RCC 7860 (cell line): ENCODE results near the gene PIH1D1.

Experiments used
- DNase-seq: peaks from one replicate; pipeline ENCODE4 v3.0.0-alpha.2; 2015; ENCODE audit warnings: low spot score
- FAIRE-seq: peaks from 2 replicates; lab custom pipeline; 2012; peaks lifted over from hg19 to GRCh38; lab: Jason Lieb, UNC

Gene PIH1D1

DNA sequence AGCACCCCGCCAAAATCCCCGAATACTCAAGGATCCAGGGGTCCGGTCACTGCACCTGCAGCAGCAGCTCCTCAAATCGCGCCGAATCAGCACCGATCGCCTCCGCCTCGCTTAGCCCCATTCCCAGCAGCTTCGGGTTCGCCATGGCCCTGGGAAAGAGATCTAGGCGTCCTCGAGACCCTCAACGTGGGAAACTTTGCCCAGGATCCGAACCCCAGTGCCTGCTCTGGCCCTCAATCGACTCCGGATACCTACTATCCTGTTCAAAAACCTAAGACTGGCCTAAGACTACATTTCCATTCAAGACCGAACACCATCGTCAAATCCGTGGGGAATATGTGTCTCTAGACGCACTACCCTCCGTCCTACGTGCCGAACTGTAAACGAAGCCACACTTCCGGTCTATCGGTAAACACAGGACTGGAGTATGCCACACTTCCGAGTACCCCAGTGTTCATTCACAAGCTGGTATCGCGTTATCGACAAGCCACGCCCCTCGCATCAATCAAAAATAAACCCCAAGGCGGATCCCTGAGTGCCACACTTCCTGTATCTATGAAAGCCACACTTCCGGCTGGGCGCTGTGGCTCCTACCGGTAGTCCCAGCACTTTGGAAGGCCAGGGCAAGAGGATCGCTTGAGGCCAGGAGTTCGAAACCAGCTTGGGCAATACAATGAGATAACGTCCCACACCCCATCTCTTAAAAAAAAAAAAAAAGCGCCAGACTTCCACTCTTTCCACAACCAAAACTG, at the start of gene PIH1D1:
PIH1D1 (minus strand) TSS at position 385 of the 752 bp plus-strand sequence; CDS start at position 145, 240 bp downstream.
- DNase-seq: peak; percentile 98
- peak; percentile 89 for FAIRE-seq

DNA sequence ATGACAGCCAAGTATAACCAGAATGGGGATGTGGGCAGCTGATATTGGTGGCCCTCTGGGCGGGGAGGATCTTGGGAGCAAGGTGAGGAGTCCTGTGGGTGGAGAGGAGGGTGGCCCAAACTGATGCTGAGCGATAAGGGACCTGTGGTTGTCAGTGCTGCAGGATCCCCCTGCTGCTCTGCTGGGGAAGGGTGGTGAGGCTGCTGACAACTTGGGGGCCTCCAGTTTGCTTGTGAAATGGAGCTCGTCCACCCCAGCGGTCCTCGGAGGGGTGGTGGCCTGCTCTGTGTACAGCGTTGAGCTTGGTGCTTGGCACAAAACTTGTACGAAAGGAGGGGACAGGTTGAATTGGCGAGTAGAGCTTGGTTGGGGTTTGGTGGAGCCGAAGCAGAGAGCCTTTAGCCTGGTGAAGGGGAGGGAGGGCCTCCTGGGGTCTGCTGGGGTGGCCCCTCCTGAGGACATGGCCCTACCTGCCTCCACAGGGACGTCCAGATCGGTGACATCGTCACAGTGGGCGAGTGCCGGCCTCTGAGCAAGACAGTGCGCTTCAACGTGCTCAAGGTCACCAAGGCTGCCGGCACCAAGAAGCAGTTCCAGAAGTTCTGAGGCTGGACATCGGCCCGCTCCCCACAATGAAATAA, 47.5 kb upstream of the PIH1D1 start:
- no peak for DNase-seq
- FAIRE-seq: no peak

DNA sequence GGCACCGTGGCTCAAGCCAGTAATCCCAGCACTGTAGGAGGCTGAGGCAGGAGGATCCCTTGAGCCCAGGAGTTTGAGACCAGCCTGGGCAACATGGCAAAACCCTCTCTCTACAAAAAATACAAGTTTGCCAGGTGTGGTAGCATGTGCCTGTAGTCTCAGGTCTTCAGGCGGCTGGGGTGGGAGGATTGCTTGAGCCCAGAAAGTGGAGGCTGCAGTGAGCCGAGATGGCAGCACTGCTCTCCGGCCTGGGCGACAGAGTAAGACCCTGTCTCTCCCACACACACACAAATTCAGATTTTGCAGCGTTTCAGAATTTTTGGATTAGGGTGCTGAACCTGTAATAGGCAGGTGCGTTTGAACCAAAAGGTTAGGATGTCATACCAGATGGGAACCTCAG, 46.9 kb upstream of the PIH1D1 start:
- DNase-seq (no peak), FAIRE-seq (no peak)

DNA sequence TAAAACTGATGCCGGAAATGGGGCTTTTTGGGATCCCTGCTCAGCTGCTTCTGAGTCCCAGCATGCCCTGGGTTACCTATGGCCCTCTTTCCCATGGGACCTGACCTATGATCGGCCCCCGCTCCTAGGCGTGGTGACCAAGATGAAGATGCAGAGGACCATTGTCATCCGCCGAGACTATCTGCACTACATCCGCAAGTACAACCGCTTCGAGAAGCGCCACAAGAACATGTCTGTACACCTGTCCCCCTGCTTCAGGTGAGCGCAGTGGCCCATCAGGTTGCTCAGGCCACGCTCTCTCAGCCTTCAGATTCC, 46.1 kb upstream of the PIH1D1 start:
- no peak for FAIRE-seq
- DNase-seq: no peak

DNA sequence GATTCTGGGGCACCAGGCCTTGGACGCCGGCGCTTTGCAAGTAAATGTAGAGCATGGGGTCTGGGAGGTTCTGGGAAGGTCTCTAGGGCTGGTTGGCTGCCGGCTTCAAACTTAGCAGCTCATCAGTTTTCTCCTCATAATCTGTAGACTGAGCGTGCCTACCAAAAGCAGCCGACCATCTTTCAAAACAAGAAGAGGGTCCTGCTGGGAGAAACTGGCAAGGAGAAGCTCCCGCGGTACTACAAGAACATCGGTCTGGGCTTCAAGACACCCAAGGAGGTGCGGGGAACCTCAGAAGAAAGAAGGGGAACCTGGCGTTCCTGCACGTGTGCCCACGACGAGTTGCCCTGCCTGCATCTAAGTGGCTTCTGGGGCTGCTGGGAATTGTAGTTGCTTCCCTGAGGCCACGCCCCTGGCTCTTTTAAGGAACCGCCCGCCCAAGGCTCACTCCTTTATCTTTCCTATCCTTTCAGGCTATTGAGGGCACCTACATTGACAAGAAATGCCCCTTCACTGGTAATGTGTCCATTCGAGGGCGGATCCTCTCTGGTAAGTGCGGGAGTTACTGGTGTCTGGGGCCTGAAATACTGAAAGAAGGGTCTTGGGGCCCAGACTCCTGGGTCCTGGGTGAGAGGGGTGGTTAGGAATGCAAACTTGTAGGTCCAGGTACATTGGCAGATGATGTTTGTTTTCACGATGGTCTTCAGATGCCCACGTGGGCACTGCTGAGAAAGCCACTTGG, 45.6 kb upstream of the PIH1D1 start:
- no peak for FAIRE-seq
- peak; percentile 14 for DNase-seq

DNA sequence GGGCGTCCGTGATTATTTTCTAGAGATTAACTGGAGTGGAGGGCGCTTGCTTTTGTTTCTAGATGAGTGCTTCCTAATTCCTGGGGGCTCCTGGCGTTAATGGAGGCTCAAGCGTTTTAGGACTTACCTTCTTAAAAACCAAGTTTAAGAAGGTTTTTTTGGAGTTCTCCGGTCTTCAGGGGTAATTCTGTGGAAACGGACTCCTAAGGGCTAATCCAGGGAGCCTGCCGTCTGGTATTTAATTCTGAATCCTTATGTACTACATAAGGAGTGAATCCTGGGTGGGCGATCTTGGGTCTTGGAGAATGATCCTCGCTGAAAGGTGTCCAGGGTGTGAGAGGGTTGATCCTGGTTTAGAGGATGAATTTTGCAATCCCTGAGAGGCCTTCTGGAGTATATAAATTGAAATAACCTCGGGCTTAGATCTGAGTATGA, 45.0 kb upstream of the PIH1D1 start:
- no peak for DNase-seq
- no peak for FAIRE-seq

DNA sequence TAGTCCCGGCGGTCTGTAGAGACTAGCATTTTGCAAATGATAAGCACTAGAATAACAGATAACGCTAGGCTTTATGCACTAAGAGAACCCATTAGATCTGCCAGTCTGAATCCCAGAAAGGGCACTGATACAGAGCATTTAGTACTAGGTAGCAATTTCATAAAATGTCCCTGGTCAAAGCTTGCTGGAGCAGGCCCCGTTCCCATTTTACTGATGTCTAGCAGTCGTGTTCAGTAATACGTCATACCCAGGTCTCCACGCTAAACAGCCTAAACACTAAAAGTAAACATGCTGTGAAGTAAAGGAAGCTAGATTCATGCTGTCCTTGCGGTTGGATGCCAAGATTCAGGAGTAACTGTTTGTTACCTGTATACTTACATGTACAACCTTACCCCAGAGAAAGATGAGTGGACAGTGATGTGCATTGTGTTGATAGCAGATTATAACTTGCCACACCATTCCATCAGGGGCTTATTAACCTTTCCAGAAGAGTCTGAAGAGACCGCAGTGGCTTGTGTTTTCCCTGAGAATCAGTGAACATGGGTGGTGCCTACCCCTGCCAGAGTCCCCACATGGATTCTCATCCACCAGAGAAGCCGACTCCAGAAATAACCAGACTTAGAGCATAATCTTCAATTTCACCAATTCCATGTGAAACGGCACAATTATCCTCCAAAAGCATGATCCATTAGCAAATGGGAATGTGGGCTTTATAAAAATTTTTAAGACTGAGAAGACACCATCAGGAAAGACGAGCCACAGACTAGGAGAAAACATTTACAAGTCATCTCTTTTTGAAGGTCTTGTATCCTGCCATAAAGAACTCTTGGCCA, 41.2 kb upstream of the PIH1D1 start:
- DNase-seq (peak; percentile 47), FAIRE-seq (no peak)

DNA sequence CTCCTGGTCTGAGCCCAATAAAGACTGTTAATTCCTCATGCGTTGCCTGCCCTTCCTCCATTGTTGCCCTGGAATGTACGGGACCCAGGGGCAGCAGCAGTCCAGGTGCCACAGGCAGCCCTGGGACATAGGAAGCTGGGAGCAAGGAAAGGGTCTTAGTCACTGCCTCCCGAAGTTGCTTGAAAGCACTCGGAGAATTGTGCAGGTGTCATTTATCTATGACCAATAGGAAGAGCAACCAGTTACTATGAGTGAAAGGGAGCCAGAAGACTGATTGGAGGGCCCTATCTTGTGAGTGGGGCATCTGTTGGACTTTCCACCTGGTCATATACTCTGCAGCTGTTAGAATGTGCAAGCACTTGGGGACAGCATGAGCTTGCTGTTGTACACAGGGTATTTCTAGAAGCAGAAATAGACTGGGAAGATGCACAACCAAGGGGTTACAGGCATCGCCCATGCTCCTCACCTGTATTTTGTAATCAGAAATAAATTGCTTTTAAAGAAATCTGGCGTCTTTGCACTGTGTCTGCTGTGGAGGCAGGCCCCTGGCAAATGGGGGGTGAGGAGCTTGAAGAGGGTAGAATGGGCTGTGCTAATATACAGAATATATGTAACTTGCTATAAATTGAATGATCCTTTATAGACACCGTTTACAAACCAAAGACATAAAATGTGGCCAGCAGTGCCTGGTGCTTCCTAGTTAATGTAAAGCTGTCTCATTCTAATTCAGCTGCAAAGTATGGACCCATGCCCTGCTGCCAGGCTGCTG, 40.4 kb upstream of the PIH1D1 start:
- FAIRE-seq (no peak), DNase-seq (no peak)

DNA sequence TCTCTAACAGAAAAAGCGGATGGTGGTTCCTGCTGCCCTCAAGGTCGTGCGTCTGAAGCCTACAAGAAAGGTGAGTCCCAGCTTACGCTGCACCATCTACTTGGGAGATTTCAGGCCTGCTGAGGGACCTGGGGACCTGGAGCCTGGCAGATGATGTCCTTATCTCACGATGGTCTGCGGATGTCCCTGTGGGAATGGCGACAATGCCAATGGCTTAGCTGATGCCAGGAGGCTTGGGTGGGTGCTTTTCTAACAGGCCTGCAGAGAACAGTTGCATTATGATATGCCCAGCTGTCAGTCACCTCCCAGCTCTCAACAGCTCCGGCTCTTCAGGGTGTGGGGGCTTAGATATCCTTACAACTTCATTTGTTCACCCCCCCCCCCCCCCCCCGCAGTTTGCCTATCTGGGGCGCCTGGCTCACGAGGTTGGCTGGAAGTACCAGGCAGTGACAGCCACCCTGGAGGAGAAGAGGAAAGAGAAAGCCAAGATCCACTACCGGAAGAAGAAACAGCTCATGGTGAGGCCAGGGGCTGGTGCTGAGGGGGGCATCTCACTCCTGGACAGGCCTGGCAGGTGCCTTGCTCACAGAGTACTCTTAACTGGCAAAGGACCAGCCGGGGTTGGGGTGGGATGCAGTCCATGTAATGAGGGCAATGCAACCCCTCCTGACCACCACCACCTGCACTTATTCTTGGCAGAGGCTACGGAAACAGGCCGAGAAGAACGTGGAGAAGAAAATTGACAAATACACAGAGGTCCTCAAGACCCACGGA, 39.6 kb upstream of the PIH1D1 start:
- DNase-seq (no peak), FAIRE-seq (no peak)

DNA sequence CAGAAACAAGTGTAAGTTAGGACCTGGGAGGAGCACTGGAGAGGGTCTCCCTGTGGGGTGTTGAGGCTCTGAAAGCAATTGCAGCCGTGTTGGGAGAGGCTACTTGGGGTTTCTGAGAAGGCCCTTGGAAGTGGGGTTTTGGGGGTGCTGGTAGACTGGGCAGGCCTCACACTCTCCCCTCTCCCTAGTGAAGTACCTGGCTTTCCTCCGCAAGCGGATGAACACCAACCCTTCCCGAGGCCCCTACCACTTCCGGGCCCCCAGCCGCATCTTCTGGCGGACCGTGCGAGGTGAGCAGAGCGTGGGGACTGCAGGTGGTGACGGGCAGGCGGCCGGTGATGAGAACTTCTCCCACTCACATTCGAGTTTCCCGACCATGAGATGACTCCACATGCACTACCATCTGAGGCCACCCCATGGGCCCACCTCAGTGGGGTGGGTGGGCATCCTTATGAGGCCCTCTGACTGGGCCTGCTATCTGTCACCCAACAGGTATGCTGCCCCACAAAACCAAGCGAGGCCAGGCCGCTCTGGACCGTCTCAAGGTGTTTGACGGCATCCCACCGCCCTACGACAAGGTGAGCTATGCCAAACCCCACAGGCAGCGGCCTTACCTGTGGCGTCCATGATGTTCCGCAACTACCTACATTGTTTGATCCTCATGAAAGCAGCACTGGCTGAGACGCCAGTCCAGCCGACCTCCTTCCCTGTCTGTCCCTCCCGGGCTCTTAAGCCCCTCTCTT, 38.8 kb upstream of the PIH1D1 start:
- DNase-seq (no peak), FAIRE-seq (no peak)

DNA sequence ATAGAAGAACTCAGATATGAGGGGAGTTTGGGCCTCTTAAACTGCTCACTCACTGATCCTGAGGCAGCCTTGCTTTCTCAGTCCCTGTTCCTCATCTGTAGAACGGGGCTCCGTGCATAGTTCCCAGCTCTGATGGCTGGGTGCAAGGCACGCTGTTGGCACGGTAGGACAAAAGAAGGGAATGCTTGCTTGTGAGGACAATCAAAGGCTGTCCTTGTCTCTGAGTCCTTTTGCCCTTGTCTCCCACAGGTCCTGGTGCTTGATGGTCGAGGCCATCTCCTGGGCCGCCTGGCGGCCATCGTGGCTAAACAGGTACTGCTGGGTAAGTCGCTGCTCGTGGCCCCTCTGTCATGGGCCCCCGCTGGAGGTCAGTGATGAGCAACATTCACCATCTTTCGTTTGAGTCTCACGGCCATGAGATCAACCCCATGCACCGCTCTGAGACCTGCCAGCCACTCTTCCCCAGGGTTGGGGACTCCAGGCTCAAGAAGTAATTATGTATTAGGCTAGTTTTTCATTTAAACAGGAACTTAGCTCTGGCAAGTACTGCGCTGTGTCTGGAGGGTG, 38.1 kb upstream of the PIH1D1 start:
- DNase-seq (no peak), FAIRE-seq (no peak)

- no peak for FAIRE-seq
These were observed 37.4 kb upstream of the PIH1D1 start for GRCh38 chr19:49488863-49489537.

GRCh38 chr19:49488046-49488862, 36.6 kb upstream of the PIH1D1 start:
- DNase-seq (no peak), FAIRE-seq (no peak)

More at GRCh38 chr19:49488863-49489537, 37.4 kb upstream of the PIH1D1 start:
- no peak for DNase-seq

DNA sequence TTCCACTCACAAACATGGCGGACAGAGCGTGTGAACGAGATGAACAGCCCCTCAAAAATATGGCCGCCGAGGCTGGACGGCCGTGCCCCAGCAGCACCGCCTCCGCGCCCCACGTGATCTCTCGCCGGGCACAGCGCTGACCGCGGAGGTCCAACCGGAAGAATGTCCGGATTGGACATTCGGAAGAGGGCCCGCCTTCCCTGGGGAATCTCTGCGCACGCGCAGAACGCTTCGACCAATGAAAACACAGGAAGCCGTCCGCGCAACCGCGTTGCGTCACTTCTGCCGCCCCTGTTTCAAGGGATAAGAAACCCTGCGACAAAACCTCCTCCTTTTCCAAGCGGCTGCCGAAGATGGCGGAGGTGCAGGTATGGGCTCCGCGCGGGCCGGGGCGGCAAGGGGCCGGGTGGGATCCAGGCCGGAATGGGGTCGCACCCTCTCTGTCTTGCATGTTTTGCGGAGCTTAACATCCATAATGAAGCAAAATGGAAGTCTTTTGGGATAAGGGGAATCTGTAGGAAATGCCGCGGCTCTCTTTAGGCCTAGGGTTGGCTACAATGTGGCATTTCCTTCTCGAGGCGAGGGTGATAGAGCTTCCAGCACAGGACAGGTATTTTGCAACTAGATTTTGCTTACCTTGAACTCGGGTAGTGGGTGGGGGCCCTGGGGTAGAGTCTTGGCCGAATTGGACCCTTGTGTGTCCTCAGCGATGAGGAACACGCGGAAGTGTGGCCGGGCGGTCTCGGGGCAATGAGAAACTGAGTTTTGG, 35.8 kb upstream of the PIH1D1 start, which contains the start of gene RPL13A:
RPL13A (plus strand) TSS at position 332 of the 769 bp plus-strand sequence; CDS start at position 354, 22 bp downstream.
- DNase-seq (peak; percentile 95), FAIRE-seq (peak; percentile 79)

DNA sequence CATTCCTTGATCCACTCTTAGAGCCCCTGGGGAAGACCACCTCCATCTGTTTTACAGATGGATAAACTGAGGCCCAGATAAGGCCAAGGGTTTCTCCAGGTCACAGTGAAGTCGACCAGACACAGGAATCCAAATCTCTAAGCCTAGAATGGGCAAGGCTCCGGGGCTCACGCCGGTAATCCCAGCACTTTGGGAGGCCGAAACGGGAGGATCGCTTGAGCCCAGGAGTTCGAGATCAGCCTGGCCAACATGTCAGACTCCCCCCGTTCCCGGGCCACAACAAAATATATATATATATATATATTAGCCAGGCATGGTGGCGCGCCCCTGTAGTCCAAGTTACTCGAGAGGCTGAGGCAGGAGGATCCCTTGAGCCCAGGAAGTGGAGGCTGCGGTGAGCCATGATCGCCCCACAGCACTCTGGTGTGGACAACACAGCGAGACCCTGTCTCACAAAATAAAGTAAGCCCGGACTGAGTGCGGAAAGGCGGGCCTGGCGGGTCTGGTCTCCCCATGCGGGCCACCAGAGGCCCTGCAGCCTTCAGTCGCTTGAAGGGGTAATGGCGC, 35.2 kb upstream of the PIH1D1 start:
- FAIRE-seq (no peak), DNase-seq (no peak)

DNA sequence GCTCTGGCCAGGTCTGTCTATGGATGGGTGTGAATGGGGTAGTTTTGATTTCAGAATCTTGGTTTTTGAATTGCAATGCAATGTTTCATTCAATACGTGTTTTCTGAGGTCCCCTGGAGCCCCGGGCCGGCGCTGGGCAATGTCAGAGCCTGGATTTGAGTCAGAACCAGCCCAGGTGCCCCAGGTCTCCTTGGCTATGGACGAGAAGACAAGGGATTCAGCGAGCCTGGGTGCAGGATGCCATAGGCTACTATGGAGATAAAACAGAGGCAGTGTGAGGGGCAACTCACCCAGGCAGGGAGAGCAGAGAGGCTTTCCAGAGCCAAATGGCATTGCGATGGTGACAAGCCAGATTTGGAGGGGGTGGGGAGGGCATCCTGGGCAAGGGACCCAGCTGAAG, 34.6 kb upstream of the PIH1D1 start:
- FAIRE-seq (no peak), DNase-seq (no peak)
